ENCODE results near the gene CFAP53. TPM values are rescaled to one million over a fixed set of nuclear protein-coding genes. Genes with fewer than 3 reads are reported as not detected.

The CFAP53 gene
- total and polyA plus RNA-seq, 8 donors = 0.20 to 6.3 (median 3.5) TPM

DNA sequence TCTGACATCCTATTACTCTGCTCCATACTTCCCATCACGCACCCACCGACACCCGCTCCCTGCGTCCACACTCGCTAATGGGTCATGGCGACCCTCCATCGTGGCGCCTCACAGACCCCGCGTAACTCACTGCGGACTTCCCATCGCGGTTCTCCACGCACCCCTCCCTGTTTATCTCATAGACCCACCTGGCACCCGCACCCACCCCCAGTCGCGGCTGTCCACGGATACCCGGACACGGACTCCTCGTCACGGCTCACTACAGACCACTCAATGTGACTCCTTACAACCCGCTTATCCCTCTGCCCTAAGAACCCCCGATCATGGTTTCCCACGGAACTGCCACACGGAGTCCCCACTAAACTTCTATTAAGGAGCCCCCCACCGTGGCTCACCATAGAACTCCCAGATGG lies 20.7 kb upstream of the CFAP53 start:
- Histone ChIP-seq H3K4me1 (peaks cover 3 to 33% of the 10 kb centered on the region in 2 donors), H3K4me3 (peak overlapping the region; percentile 73 to 75), H3K9me3 (no peaks in the 10 kb centered on the region), H3K27me3 (no peaks in the 10 kb centered on the region), H3K27ac (peak overlapping the region; percentile 86 to 90), H3K36me3 (peaks cover 0 to 40% of the 10 kb centered on the region in 2 donors)
- intact Hi-C loops (cut with DNase I) = no loop called here
- peak; percentile 1 for ATAC-seq
- DNase-seq = peak in 1 of 4 donors; percentile 81
- TF ChIP-seq, protein P1, sequence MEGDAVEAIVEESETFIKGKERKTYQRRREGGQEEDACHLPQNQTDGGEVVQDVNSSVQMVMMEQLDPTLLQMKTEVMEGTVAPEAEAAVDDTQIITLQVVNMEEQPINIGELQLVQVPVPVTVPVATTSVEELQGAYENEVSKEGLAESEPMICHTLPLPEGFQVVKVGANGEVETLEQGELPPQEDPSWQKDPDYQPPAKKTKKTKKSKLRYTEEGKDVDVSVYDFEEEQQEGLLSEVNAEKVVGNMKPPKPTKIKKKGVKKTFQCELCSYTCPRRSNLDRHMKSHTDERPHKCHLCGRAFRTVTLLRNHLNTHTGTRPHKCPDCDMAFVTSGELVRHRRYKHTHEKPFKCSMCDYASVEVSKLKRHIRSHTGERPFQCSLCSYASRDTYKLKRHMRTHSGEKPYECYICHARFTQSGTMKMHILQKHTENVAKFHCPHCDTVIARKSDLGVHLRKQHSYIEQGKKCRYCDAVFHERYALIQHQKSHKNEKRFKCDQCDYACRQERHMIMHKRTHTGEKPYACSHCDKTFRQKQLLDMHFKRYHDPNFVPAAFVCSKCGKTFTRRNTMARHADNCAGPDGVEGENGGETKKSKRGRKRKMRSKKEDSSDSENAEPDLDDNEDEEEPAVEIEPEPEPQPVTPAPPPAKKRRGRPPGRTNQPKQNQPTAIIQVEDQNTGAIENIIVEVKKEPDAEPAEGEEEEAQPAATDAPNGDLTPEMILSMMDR (IDR thresholded peaks at IDR 0.05) = no peak

DNA sequence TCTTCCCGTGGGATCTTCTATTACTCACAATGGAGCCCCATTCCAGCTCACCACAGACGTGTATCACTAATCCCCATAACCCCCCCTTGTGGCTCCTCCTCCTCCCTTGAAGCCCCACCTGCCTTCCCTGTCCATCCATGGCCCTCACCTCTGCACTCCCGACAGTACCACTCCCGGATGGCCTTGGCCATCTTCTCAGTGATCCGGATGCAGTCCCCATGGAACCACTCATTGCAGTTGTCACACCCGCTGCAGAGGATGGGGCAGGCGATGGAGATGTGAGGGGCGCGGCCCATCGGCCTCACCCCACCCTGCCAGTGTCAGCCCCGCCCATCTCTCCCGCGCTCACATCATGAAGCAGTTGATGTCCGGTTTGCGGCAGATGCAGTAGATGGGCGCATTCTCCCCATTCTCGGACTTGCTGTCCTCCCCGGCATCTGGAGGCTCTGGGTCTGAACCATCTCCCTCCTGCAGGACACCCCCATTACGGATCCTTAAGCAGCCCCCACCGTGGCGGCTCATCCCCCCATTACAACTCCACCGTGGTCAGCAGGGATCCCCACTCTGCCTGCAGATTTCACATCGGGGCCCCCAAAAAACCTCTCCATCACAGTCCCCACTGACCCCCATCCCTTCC lies 20.2 kb upstream of the CFAP53 start:
- H3K27ac ChIP-seq = peak overlapping the region in 1 of 2 donors; percentile 90

DNA sequence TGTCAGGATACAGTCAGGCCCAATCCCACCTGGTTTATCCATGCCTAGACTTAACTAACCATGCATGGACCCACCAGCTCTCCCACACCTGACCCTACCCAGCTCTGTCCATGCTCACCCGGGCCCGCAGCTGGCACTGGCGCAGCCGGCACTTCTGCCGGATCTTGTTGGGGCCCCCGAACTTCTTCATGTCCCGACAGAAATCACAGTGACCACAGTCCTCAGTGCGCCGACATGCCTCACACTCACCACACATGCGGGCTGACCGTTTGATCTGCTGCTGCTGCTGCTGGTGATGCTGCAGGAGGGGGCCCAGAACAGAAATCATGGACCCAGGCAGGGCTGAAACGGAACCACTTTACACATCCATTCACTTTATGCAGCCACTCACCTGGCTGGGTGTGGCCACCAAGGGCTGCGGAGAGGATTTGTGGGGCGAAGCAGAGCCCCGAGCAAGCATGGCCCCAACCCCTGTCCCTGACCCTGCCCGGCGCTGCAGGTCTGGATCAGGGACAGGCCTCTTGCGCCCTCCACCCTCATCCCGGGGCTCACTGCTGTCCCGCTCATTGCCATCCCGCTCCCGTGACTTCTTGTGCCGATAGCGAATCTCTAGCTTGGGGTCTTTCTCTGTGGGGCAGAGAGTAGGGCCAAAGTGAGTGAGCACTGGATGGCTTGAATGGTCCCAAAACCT lies 19.5 kb upstream of the CFAP53 start:
- H3K4me1 ChIP-seq = peaks cover 3 to 38% of the 10 kb centered on the region in 2 donors
- H3K4me3 ChIP-seq = peak overlapping the region in 1 of 2 donors; percentile 75
- H3K27me3 ChIP-seq = no peaks in the 10 kb centered on the region
- no peaks in the 10 kb centered on the region for H3K9me3 ChIP-seq
- intact Hi-C loops (cut with DNase I) = no loop called here
- peaks cover 0 to 40% of the 10 kb centered on the region in 2 donors for H3K36me3 ChIP-seq
- DNase-seq = peak in 1 of 4 donors; percentile 74
- TF ChIP-seq, protein P1 (IDR thresholded peaks at IDR 0.05) = no peak
- no peak overlapping the region for H3K27ac ChIP-seq
- ATAC-seq = no peak

More for the DNA sequence above, 20.2 kb upstream of the CFAP53 start:
- intact Hi-C loops (cut with DNase I) = no loop called here
- Histone ChIP-seq H3K4me1 (peaks cover 3 to 36% of the 10 kb centered on the region in 2 donors), H3K4me3 (peak overlapping the region; percentile 73 to 75), H3K27me3 (no peaks in the 10 kb centered on the region), H3K9me3 (no peaks in the 10 kb centered on the region), H3K36me3 (peaks cover 0 to 40% of the 10 kb centered on the region in 2 donors)
- no peak for ATAC-seq
- peak in 1 of 4 donors; percentile 74 for DNase-seq
- TF ChIP-seq, protein P1 (IDR thresholded peaks at IDR 0.05) = no peak

DNA sequence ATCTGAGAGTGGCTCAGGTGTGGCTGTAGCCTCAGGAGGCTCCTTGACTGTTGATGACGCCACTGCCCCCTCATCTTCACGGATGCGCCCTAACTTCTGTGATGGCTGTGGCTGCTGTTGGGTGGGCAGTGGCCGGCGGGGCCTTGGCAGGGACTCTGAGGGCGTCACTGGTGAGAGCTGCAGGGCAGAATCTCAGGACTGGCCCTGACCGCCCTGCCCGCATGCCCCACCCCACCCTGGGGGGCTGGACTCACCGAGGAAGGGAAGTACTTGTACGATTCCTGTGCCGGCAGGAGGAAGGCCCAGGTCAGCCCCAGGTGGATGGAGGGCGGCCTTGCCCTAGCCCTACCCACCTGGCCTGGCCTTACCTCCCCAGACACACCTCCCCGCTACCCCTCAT lies 18.8 kb upstream of the CFAP53 start:
- H3K27ac ChIP-seq = no peak overlapping the region
- TF ChIP-seq, protein P1 (IDR thresholded peaks at IDR 0.05) = no peak
- peaks cover 0 to 40% of the 10 kb centered on the region in 2 donors for H3K36me3 ChIP-seq
- peak in 1 of 4 donors; percentile 75 for DNase-seq
- intact Hi-C loops (cut with DNase I) = no loop called here
- H3K4me1 ChIP-seq = peaks cover 4 to 45% of the 10 kb centered on the region in 2 donors
- H3K27me3 ChIP-seq = no peaks in the 10 kb centered on the region
- no peak for ATAC-seq
- no peak overlapping the region for H3K4me3 ChIP-seq
- H3K9me3 ChIP-seq = no peaks in the 10 kb centered on the region

DNA sequence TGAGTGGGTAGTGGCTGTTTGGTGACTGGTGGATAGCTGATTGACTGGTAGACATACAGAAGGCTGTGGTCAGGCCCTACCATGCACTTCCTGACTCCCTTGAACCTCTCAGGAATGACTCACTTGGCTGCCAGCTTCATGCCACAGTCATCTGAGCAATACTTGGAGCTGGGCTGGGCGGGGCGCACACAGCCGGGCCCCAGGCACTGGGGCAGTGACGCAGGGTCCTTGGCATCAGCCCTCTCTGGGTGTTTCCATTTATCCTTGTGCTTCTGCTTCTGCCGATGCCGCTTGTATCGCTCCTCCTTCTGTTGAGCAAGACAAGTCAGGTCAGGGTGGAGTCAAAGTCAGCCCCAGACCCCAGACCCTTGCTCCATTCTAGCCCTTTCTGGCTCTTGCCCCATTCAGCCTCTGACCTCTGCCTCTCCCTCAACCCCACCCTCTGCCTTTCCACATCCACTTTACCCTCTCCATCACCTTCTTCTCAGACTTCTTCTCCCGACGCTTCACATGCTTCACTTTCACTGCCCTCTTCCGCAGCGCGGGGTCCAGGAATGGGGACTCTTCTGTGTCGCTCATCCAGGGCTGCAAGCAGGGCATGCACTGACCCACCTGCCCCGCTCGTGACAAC lies 18.1 kb upstream of the CFAP53 start:
- ATAC-seq = no peak
- intact Hi-C loops (cut with DNase I) = no loop called here

More for the DNA sequence above, 18.1 kb upstream of the CFAP53 start:
- no peak overlapping the region for H3K27ac ChIP-seq
- TF ChIP-seq, protein P1 (IDR thresholded peaks at IDR 0.05) = no peak
- H3K36me3 ChIP-seq = peaks cover 0 to 40% of the 10 kb centered on the region in 2 donors
- H3K27me3 ChIP-seq = no peaks in the 10 kb centered on the region
- peaks cover 9 to 52% of the 10 kb centered on the region in 2 donors for H3K4me1 ChIP-seq
- H3K4me3 ChIP-seq = no peak overlapping the region
- DNase-seq = peak in 1 of 4 donors; percentile 74
- no peaks in the 10 kb centered on the region for H3K9me3 ChIP-seq
